Left cardiac atrium (tissue), 4 donors: ENCODE data around the gene RCCD1. TPM values are rescaled to one million over a fixed set of nuclear protein-coding genes. Genes with fewer than 3 reads are reported as not detected.

Source experiments
- ATAC-seq, 2 donors: fragments of 200-7000 bp; cut with Tn5 transposase; one replicate each; pipeline ENCODE4 v1.9.1; 2020; ENCODE audit warnings: mild to moderate bottlenecking in 2 of 2, moderate library complexity in 2 of 2
- DNase-seq: peaks from one replicate; pipeline ENCODE4 v3.0.0-alpha.2; 2020
- intact Hi-C, 2 donors: fragments of 100-400 bp; cut with DNase I; formaldehyde crosslinking; loops; one replicate each; pipeline versions ENCODE4 v1.14.1 to v1.15.1; 2022 to 2023
- total RNA-seq, 2 donors: library from RNA; stranded (reverse); fragmentation: NEBNext Ultra II Directional; extraction: Animal tissue kit (Norgen Biotek cat#: 25700); gene quantifications; one replicate each; pipeline ENCODE4 v1.2.1, GENCODE V29; 2021
- donor health status: DM: no; HTN: yes; CAD: no.
- donor health status: DM: no; HTN: yes; CAD: no; lungs with severe emphysema.
- donor health status: DM: yes; HTN: yes; CAD: no.
- donor health status: Dilated cardiomyopathy.

The RCCD1 gene
- total RNA-seq, 2 donors from 2014 or later = 8.4 to 10.6 TPM

DNA sequence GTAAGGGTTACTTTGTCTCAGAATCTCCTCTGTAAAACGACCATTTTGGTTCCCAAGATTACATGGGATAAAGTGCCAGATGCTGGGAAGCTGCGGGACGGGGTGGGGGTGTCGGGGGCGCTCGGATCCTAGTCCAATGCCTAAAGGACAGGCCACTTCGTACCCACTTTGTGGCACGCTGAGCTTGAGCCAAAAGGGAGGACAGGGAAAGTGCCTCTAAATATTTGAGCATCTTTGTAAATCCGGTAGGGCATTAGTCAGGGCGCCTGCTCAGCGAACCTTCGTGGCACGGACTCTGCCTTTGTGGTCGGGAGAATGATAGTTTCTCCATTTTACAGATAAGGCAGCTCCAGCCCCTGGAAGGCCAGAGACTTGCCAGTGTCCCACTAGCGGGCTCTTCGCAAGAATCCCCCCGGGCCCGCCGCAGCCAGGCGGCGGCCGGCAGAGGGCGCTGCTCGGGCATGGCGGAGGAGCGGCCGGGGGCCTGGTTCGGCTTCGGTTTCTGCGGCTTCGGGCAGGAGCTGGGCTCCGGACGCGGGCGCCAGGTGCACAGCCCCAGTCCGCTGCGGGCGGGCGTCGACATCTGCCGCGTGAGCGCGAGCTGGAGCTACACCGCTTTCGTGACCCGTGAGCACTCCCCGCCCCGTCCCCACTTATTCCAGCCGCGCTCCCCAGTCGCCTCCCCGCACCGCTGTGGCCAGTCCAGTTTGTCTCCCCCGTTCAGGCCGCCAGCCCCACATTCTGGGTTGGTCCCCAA is 1.8 kb downstream of the RCCD1 start:
- ATAC-seq (peak; percentile 39 to 43), DNase-seq (peak; percentile 79)
- intact Hi-C loops = loop anchor here (2.0 to 10.0 kb wide), 3 partner anchors 68 to 316 kb away; partner anchors contain the start of gene VPS33B (in 1 of the 2)

DNA sequence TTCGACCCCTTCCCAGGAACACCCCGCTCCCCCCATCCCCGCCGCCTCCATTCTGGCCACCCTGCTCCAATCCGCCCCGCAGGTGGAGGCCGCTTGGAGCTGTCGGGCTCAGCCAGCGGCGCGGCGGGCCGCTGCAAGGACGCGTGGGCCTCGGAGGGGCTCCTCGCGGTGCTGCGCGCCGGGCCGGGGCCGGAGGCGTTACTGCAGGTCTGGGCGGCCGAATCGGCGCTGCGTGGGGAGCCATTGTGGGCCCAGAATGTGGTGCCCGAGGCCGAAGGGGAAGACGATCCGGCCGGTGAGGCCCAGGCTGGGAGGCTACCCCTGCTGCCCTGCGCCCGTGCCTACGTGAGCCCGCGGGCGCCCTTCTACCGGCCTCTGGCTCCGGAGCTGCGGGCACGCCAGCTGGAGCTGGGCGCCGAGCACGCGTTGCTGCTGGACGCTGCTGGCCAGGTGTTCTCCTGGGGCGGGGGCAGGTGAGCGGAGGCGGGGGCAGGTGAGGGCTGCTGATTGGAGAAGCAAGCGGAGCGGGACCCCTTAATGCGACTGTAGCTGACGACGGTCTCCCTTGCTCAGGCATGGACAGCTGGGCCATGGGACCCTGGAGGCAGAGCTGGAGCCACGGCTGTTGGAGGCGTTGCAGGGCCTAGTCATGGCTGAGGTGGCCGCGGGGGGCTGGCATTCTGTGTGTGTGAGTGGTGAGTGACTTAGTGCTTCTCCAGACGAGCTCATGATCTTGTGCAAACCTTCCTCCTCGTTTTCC is 2.5 kb downstream of the RCCD1 start:
- ATAC-seq = peak; percentile 5 to 11
- intact Hi-C loops = loop anchor here (2.0 to 10.0 kb wide), 3 partner anchors 68 to 315 kb away; partner anchors contain the start of gene VPS33B (in 1 of the 2)
- no peak for DNase-seq

DNA sequence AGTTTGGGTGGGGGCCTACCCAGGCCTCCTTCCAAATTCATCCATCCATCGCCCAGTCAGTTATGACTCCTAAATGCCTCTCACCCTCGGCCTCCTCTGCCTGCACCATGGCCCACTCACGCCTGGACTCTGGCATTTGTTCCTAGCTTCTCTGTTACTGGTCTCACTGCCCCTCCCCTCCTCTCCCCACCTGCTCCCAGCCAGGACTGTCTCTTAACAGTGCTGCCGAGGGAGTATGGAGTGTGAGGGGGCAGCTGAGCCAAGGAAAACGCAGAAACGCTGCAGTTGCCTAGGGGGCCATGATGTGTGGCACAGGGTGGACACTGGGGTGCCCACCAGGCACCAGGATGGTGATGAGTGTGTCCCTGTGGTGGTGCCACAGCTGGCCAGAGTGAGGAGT is 3.1 kb downstream of the RCCD1 start:
- ATAC-seq = no peak
- DNase-seq = no peak
- intact Hi-C loops = loop anchor here (2.0 to 10.0 kb wide), 3 partner anchors 67 to 315 kb away; partner anchors contain the start of gene VPS33B (in 1 of the 2)

GRCh38 chr15:90959028-90959595 is 4.4 kb downstream of the RCCD1 start:
- intact Hi-C loops = loop anchor here (5.0 to 10.0 kb wide), 2 partner anchors 66 to 313 kb away; partner anchors contain the start of gene VPS33B (in 1 of the 2)
- no peak for ATAC-seq
- no peak for DNase-seq

DNA sequence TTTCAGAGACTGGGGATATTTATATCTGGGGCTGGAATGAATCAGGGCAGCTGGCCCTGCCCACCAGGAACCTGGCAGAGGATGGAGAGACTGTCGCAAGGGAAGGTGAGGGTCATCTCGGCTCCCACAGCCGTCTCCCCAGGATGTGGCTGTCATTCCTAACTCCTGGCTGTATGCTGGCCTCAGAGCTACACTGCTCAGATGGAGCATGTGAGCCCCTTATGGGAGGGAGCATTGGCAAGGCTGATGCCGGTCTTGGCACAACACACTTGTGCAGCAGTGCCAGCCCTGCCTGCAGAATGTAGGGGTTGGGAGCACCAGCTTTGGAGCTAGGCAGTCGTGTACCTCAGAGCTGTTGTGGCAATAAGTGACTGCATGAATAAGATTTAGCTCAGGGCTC is 5.2 kb downstream of the RCCD1 start:
- ATAC-seq (peak; percentile 46 to 70), DNase-seq (peak; percentile 66)
- intact Hi-C loops = loop anchor here (5.0 to 10.0 kb wide), 2 partner anchors 65 to 312 kb away; partner anchors contain the start of gene VPS33B (in 1 of the 2)

DNA sequence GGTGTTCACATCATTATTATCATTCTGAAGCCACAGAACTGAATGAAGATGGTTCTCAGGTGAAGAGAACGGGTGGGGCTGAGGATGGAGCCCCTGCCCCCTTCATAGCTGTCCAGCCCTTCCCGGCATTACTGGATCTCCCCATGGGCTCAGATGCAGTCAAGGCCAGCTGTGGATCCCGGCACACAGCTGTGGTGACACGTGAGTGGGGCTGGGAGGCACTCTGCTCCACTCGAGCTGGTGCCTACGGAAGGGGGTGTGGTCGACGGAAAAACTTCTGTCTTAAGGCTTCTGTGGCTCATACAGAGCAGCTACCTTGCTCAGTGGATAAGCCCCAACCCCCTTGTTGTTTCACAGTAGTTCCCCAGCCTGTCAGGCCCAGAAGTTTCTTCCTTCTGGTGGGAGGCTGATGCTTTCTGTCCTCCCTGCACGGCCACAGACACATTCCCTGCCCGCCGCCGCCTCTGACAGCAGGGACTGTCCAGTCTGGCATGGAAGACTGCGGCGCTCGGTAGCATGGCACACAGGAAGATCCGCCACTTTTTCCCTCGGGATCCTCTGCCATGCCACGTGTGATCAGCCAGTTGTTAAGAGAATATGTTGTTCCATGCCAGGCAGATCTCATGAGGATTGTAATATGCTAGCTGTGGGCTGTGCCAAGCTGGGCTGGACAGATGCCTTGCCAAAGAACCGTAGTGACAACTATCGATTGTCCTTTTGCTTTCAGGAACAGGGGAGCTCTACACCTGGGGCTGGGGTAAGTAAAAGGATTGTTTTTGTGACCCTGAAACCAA is 5.8 kb downstream of the RCCD1 start:
- intact Hi-C loops = no loop called here
- ATAC-seq (no peak), DNase-seq (no peak)

DNA sequence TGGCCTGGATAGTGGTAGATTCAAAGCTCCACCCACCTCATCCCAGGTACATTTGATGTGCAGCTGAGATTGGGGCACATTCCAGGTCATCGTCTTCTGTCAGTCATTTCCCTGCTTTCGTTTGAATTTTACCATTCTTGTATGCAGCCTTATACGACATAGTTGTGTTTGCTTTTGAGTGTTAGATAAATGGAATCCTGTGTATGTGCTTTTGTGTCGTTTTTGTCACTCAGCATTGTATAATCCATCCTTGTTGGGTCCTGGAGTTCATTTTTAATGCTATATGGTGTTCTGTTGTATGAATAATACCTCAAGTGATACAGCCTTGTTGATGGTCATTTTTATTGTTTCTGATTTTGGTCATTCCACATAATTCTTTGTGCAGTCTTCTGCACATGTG is 7.3 kb downstream of the RCCD1 start:
- DNase-seq (no peak), ATAC-seq (no peak)
- intact Hi-C loops = no loop called here

GRCh38 chr15:90966262-90966661 is 11.6 kb downstream of the RCCD1 start:
- ATAC-seq = no peak
- no peak for DNase-seq
- intact Hi-C loops = no loop called here

GRCh38 chr15:90967206-90967605 is 12.5 kb downstream of the RCCD1 start:
- no peak for DNase-seq
- intact Hi-C loops = no loop called here
- ATAC-seq = no peak

- ATAC-seq (no peak), DNase-seq (no peak)
- intact Hi-C loops = no loop called here
Observed at GRCh38 chr15:90968434-90968833, 13.8 kb downstream of the RCCD1 start.

DNA sequence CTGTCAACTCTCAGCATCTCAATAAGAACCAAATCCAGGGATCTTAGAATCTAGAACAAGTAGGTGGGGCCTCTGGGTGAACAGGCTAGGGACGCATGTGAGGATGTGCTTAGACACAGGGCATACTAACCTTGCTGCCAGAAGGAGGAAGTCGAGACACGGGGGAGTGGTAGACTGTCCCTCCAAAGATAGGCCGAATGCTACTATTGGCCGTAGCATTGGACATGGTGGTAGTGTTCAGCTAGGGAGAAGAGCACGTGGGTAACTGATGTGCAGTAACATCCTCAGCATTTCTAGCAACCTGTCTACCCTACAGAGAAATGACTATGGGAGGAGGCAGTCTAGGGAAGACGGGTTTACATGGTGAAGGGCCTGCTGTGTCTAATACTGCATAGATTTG is 15.6 kb downstream of the RCCD1 start:
- intact Hi-C loops = no loop called here
- ATAC-seq (no peak), DNase-seq (no peak)

GRCh38 chr15:90972133-90972532 is 17.4 kb downstream of the RCCD1 start:
- ATAC-seq (no peak), DNase-seq (no peak)
- intact Hi-C loops = no loop called here

DNA sequence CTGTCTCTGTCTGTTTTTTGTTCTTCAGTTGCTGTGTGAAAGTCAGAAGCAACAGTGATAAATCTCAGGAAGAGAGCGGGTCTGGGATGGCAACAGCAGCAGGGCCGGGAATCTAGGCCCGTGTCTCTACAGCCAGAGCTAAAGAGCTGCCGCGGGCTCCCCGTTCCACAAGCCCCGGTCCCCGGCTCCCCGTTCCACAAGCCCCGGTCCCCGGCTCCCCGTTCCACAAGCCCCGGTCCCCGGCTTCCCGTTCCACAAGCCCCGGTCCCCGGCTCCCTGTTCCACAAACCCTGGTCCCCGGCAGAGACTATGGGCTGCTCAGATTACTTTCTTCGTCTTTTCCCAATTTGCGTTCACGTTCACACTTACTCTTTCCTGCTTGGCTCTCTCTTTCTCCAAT is 19.5 kb downstream of the RCCD1 start:
- ATAC-seq (no peak), DNase-seq (no peak)
- intact Hi-C loops = no loop called here

DNA sequence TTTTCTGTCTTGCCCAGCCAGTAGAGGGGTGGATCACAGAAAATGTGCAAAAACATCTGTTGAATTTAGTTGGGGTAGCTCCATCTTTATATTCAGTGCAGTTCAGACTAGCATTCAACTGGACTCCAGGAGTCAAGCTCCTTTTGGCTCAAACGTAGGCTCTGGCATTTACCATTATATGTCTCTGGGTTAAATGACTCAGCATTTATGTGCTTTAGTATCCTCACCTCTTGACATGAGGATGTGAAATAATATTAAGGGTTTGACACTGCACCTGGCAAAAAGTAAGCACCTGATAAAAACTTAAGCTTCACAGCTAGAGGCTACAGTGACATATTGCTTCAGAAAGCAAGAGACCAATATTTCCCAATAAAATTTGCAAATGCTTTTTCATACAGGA is 24.9 kb downstream of the RCCD1 start:
- no peak for ATAC-seq
- DNase-seq = no peak
- intact Hi-C loops = no loop called here

GRCh38 chr15:90981681-90982080 is 27.0 kb downstream of the RCCD1 start:
- DNase-seq (no peak), ATAC-seq (no peak)
- intact Hi-C loops = no loop called here

DNA sequence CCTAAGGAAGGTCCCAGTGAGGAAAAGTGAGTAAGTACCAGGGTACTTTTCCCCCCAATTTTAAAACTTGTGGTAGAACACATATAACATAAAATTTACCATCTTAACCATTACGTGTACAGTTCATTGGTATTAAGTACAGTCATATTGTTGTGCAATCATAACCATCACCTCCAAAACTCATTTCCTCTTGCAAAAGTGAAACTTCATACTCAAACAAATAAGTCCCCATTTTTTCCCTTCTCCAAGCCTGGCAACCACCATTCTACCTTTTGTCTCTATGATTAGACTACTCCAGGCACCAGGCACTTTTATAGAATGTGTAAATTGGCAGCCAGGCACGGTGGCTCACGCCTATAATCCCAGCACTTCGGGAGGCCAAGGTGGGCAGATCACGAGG is 27.5 kb downstream of the RCCD1 start:
- DNase-seq (no peak), ATAC-seq (no peak)
- intact Hi-C loops = no loop called here

GRCh38 chr15:90986790-90987507 is 32.3 kb downstream of the RCCD1 start:
- DNase-seq (no peak), ATAC-seq (no peak)
- intact Hi-C loops = no loop called here

DNA sequence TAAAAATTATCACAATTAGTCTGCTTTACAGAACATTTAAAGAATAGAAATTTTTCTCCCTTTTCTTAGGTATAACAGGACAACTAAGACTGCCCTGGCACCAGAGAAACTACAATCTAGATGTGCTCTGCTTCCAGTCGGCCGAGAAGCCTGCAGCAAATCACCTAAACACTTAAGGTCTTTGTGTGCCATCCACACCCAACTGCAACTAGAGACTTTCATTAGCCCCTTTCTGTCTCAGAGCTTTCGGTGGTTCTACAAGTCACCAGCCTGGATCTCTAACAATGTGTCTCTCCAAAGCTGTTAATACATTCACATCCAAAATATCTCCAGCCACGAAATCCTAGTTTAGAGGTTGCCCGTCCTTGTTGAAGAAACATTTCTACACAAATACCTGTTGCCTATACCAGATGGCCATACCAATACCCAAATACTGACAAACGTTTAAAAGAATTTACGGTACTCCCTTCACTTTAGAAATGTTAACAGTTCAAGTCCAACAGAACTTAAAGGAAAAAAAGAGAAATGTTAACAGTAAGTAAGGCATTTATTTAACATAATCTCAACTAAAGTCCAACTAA is 33.0 kb downstream of the RCCD1 start:
- no peak for ATAC-seq
- intact Hi-C loops = no loop called here

More for the DNA sequence above, 33.0 kb downstream of the RCCD1 start:
- DNase-seq = no peak
